Panc1 (cell line): ENCODE data around the gene CDK2AP2.

Source experiments
- POLR2AphosphoS5 ChIP-seq: IDR thresholded peaks from 2 replicates; pipeline ENCODE4 v1.6.1; 2012; ENCODE audit warnings: mild to moderate bottlenecking, low read depth, low read length, moderate library complexity
- SIN3A ChIP-seq: IDR thresholded peaks from 2 replicates; pipeline ENCODE4 v1.6.1; 2012; ENCODE audit warnings: low read depth, mild to moderate bottlenecking, low read length, moderate library complexity, borderline replicate concordance; ENCODE audit not compliant: insufficient read depth
- TCF7L2 ChIP-seq: IDR thresholded peaks from 2 replicates; pipeline ENCODE4 v1.6.1; 2011; ENCODE audit warnings: mild to moderate bottlenecking, low read depth, low read length, inconsistent platforms
- TF ChIP-seq, protein P1 (sequence below): fragments of 450-650 bp; IDR thresholded peaks from 2 replicates; pipeline ENCODE4 v1.5.1; 2017; ENCODE audit warnings: mild to moderate bottlenecking
- TF ChIP-seq, protein P2 (sequence below), 2 experiments: IDR thresholded peaks; 2 replicates each; pipeline ENCODE4 v1.6.1; 2011 to 2012; ENCODE audit warnings: low read depth in 2 of 2, control low read depth in 1 of 2, low read length in 1 of 2, mild to moderate bottlenecking in 1 of 2, moderate library complexity in 1 of 2; ENCODE audit not compliant: insufficient read depth in 1 of 2

DNA sequence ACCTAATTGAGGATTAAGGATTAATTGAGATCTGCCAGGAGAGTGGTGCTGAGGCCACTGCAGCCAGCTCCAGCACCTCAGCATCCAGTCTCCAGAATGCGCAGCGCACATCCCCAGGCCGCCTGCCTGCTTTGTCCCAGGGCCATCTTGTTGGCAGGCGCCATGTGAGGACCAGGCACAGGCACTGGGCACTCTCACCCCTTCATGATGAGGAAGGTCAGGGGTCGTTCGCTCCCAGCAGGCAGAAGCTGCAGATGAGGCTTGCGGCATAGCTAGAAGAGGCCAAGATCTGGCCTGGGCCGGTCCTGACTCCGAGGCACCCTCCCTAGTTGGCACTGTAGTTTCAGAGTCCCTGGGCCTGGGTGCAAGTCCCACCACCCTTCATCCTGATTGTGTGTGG is 8.8 kb upstream of the CDK2AP2 start:
- TF ChIP-seq, protein P1, sequence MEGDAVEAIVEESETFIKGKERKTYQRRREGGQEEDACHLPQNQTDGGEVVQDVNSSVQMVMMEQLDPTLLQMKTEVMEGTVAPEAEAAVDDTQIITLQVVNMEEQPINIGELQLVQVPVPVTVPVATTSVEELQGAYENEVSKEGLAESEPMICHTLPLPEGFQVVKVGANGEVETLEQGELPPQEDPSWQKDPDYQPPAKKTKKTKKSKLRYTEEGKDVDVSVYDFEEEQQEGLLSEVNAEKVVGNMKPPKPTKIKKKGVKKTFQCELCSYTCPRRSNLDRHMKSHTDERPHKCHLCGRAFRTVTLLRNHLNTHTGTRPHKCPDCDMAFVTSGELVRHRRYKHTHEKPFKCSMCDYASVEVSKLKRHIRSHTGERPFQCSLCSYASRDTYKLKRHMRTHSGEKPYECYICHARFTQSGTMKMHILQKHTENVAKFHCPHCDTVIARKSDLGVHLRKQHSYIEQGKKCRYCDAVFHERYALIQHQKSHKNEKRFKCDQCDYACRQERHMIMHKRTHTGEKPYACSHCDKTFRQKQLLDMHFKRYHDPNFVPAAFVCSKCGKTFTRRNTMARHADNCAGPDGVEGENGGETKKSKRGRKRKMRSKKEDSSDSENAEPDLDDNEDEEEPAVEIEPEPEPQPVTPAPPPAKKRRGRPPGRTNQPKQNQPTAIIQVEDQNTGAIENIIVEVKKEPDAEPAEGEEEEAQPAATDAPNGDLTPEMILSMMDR: no peak
- TF ChIP-seq, protein P2, sequence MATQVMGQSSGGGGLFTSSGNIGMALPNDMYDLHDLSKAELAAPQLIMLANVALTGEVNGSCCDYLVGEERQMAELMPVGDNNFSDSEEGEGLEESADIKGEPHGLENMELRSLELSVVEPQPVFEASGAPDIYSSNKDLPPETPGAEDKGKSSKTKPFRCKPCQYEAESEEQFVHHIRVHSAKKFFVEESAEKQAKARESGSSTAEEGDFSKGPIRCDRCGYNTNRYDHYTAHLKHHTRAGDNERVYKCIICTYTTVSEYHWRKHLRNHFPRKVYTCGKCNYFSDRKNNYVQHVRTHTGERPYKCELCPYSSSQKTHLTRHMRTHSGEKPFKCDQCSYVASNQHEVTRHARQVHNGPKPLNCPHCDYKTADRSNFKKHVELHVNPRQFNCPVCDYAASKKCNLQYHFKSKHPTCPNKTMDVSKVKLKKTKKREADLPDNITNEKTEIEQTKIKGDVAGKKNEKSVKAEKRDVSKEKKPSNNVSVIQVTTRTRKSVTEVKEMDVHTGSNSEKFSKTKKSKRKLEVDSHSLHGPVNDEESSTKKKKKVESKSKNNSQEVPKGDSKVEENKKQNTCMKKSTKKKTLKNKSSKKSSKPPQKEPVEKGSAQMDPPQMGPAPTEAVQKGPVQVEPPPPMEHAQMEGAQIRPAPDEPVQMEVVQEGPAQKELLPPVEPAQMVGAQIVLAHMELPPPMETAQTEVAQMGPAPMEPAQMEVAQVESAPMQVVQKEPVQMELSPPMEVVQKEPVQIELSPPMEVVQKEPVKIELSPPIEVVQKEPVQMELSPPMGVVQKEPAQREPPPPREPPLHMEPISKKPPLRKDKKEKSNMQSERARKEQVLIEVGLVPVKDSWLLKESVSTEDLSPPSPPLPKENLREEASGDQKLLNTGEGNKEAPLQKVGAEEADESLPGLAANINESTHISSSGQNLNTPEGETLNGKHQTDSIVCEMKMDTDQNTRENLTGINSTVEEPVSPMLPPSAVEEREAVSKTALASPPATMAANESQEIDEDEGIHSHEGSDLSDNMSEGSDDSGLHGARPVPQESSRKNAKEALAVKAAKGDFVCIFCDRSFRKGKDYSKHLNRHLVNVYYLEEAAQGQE (IDR thresholded peaks at IDR 0.05; ENCODE audit: insufficient read depth in 1 of 2, low read depth in 2 of 2, low read length in 1 of 2): no peak
- TF ChIP-seq SIN3A: no peak
- TF ChIP-seq POLR2AphosphoS5: no peak
- no peak for TF ChIP-seq TCF7L2
